ENCODE data around the gene P2RY11. TPM values are rescaled to one million over a fixed set of nuclear protein-coding genes. Genes with fewer than 3 reads are reported as not detected.

P2RY11 gene
- total and polyA plus RNA-seq, 2 of the 4 experiments (the other 2 are of a cell fraction) = 0.54 to 4.5 TPM

DNA sequence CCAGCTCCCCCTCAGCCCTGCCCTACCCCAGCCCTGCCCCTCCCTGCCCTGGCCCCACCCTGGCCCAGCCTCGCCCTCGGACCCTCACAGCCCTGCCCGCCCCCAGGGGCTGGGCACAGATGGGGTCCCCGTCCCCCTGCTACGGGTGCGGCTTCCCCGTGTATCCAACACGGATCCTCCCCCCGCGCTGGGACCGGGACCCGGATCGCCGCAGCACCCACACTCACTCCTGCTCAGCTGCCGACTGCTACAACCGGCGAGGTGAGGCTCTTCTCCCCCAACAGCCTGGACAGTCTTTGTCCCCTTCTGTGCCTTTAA is 20.2 kb upstream of the P2RY11 start:
- Histone ChIP-seq H3K4me3 (ENCODE audit: insufficient read depth, low read depth, low read length) (no peak overlapping the region), H4K91ac (ENCODE audit: insufficient read depth, low read depth, low read length) (no peak overlapping the region), H3K36me3 (ENCODE audit: control insufficient read depth, insufficient read depth, low read length) (peaks cover 31% of the 10 kb centered on the region; the same call in 1 of the 2 replicates), H2BK5ac (ENCODE audit: low read depth, low read length, poor library complexity, severe bottlenecking) (no peak overlapping the region), H3K4me1 (ENCODE audit: control insufficient read depth, insufficient read depth, low read length) (peaks cover under 1% of the 10 kb centered on the region), H2BK20ac (ENCODE audit: low read depth, low read length) (no peak overlapping the region), H2BK120ac (ENCODE audit: low read depth, low read length) (no peak overlapping the region), H3K4me2 (ENCODE audit: low read depth, low read length) (no peak overlapping the region), H4K20me1 (ENCODE audit: insufficient read depth, low read length) (no peaks in the 10 kb centered on the region), H3K9me3 (ENCODE audit: control insufficient read depth, insufficient read depth, low read length) (no peaks in the 10 kb centered on the region), H3K9ac (ENCODE audit: low read depth, low read length) (no peak overlapping the region), H3K9me1 (ENCODE audit: insufficient read depth, low read length) (peaks cover 9% of the 10 kb centered on the region; the same call in 1 of the 2 replicates), H3K18ac (ENCODE audit: low read depth, low read length) (no peak overlapping the region), H2BK15ac (ENCODE audit: low read depth, low read length) (no peak overlapping the region), H2AK9ac (replicated peaks; ENCODE audit: low read depth, low read length, poor library complexity) (no peak overlapping the region), H4K8ac (ENCODE audit: low read depth in 2 of 2, low read length in 2 of 2) (no peak overlapping the region), H3K14ac (replicated peaks; ENCODE audit: low read depth, low read length) (no peak overlapping the region), H3K23ac (ENCODE audit: low read depth, low read length) (no peak overlapping the region), H2AFZ (replicated peaks; ENCODE audit: low read length, poor library complexity) (no peak overlapping the region), H2AK5ac (ENCODE audit: low read depth, low read length) (no peak overlapping the region), H3K56ac (ENCODE audit: extremely low read depth, insufficient read depth, low read length) (no peak overlapping the region), H3K27ac (ENCODE audit: insufficient read depth, low read length) (no peak overlapping the region), H3K27me3 (ENCODE audit: control insufficient read depth, insufficient read depth, low read length) (no peaks in the 10 kb centered on the region), H3K4ac (ENCODE audit: low read depth, low read length) (no peak overlapping the region), H4K5ac (ENCODE audit: low read depth, low read length) (no peak overlapping the region), H3K79me1 (ENCODE audit: low read depth in 1 of 2, low read length in 2 of 2) (peaks cover under 1 to 19% of the 10 kb centered on the region in 2 experiments; a peak in 3 of 4 replicates)
- dilution Hi-C loops (cut with HindIII; ENCODE audit: low sequenced_read_pairs, unreplicated experiment) = no loop called here
- POLR2A ChIA-PET (ENCODE audit: unreplicated experiment) = interaction anchor here (0.6 kb wide), 1 partner anchor 43 kb away, joined by 3 read pairs; no protein-coding TSS in a partner anchor
- in situ Hi-C loops (cut with MboI; ENCODE audit: low sequenced_read_pairs) = no loop called here
- ATAC-seq (ENCODE audit: low read depth) (no peak), DNase-seq (no peak)
- intact Hi-C loops (cut with micrococcal nuclease) = no loop called here
- no peak for TF ChIP-seq RCOR1 (IDR thresholded peaks at IDR 0.05; ENCODE audit: insufficient replicate concordance, low read length)
- TF ChIP-seq MAZ (IDR thresholded peaks at IDR 0.05; ENCODE audit: borderline replicate concordance, low read depth, low read length) = no peak
- TF ChIP-seq, protein P1, sequence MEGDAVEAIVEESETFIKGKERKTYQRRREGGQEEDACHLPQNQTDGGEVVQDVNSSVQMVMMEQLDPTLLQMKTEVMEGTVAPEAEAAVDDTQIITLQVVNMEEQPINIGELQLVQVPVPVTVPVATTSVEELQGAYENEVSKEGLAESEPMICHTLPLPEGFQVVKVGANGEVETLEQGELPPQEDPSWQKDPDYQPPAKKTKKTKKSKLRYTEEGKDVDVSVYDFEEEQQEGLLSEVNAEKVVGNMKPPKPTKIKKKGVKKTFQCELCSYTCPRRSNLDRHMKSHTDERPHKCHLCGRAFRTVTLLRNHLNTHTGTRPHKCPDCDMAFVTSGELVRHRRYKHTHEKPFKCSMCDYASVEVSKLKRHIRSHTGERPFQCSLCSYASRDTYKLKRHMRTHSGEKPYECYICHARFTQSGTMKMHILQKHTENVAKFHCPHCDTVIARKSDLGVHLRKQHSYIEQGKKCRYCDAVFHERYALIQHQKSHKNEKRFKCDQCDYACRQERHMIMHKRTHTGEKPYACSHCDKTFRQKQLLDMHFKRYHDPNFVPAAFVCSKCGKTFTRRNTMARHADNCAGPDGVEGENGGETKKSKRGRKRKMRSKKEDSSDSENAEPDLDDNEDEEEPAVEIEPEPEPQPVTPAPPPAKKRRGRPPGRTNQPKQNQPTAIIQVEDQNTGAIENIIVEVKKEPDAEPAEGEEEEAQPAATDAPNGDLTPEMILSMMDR (conservative IDR thresholded peaks at IDR 0.05; ENCODE audit: low read depth, low read length) = no peak
- TF ChIP-seq, protein P2, sequence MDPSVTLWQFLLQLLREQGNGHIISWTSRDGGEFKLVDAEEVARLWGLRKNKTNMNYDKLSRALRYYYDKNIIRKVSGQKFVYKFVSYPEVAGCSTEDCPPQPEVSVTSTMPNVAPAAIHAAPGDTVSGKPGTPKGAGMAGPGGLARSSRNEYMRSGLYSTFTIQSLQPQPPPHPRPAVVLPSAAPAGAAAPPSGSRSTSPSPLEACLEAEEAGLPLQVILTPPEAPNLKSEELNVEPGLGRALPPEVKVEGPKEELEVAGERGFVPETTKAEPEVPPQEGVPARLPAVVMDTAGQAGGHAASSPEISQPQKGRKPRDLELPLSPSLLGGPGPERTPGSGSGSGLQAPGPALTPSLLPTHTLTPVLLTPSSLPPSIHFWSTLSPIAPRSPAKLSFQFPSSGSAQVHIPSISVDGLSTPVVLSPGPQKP (IDR thresholded peaks at IDR 0.05; ENCODE audit: borderline replicate concordance, low read depth, low read length) = no peak
- TF ChIP-seq NFE2L2 (IDR thresholded peaks at IDR 0.05; ENCODE audit: low read depth, low read length) = no peak
- TF ChIP-seq RAD21 (IDR thresholded peaks at IDR 0.05; ENCODE audit: low read length) = no peak
- no peak for TF ChIP-seq RFX5 (IDR thresholded peaks at IDR 0.05; ENCODE audit: low read depth, low read length)
- no peak for TF ChIP-seq POLR2A (IDR thresholded peaks at IDR 0.05; ENCODE audit: low read depth, low read length)
- no peak for TF ChIP-seq MXI1 (IDR thresholded peaks at IDR 0.05; ENCODE audit: borderline replicate concordance, low read depth, low read length)
- TF ChIP-seq FOS (IDR thresholded peaks at IDR 0.05; ENCODE audit: low read depth, low read length) = no peak
- TF ChIP-seq MAFK (IDR thresholded peaks at IDR 0.05; ENCODE audit: low read depth, low read length) = no peak
- TF ChIP-seq BHLHE40 (IDR thresholded peaks at IDR 0.05; ENCODE audit: low read depth, low read length) = no peak
- no peak for TF ChIP-seq CHD1 (IDR thresholded peaks at IDR 0.05; ENCODE audit: low read depth, low read length)
- BruUV-seq (replicated peaks) = no TSS peak
- 90% methylated on average over 5 of the region's 17 CpGs; no CpG with 5 or more reads in 1 of the 2 experiments for whole genome bisulfite sequencing, 2 experiments (ENCODE audit: extremely low coverage in 2 of 2, insufficient read length in 1 of 2)
- CTCF ChIA-PET = no interaction called here

Measured in IMR-90 (cell line).